Astrocyte of the cerebellum (primary cell): ENCODE results near the gene CHMP1B.
"Not testable (repeated sequence)": the region's sequence is repeated elsewhere in the genome, so short reads cannot be mapped to it uniquely, and the experiment has no call there.

ENCODE experiments used
- DNase-seq: peaks from one replicate; pipeline ENCODE4 v3.0.0-alpha.2; 2011; ENCODE audit warnings: low read depth
- H3K4me3 ChIP-seq: 2 replicates; pipeline ENCODE4 v1.5.1; 2011; ENCODE audit warnings: mild to moderate bottlenecking, low read depth, low read length, moderate library complexity
- CTCF ChIP-seq: IDR thresholded peaks from 2 replicates; pipeline ENCODE4 v1.5.1; 2012; ENCODE audit warnings: low read length, low read depth, moderate library complexity, mild to moderate bottlenecking; ENCODE audit errors: missing control alignments
- in situ Hi-C: cut with HindIII; loops from 2 replicates; pipeline ENCODE4 v1.10.0; 2017; ENCODE audit warnings: low sequenced_read_pairs

The CHMP1B gene

GRCh38 chr18:11891737-11892136 is 40.5 kb downstream of the CHMP1B start:
- in situ Hi-C loops, result no loop called here
- DNase-seq, result no peak
- no peak overlapping the region for H3K4me3 ChIP-seq
- TF ChIP-seq CTCF, result no peak

- in situ Hi-C loops, H3K4me3 ChIP-seq, DNase-seq: not testable (repeated sequence)
These were observed 41.2 kb downstream of the CHMP1B start for GRCh38 chr18:11892438-11892837.

GRCh38 chr18:11897781-11898180 is 46.6 kb downstream of the CHMP1B start:
- no peak overlapping the region for H3K4me3 ChIP-seq
- no peak for TF ChIP-seq CTCF
- DNase-seq, result no peak
- in situ Hi-C loops, result no loop called here

GRCh38 chr18:11899063-11899462 is 47.9 kb downstream of the CHMP1B start:
- no peak for TF ChIP-seq CTCF
- no peak overlapping the region for H3K4me3 ChIP-seq
- in situ Hi-C loops, result no loop called here
- DNase-seq, result no peak

- in situ Hi-C loops, result no loop called here
- no peak overlapping the region for H3K4me3 ChIP-seq
- no peak for TF ChIP-seq CTCF
- no peak for DNase-seq
These were observed 50.7 kb downstream of the CHMP1B start for GRCh38 chr18:11901826-11902438.

GRCh38 chr18:11902522-11903292 is 51.5 kb downstream of the CHMP1B start:
- no peak overlapping the region for H3K4me3 ChIP-seq
- DNase-seq, result no peak
- TF ChIP-seq CTCF, result no peak
- in situ Hi-C loops, result no loop called here
